SKM-1 (cell line): ENCODE measurements around the gene PELI1.

Experiments
- DNase-seq: peaks from one replicate; lab custom pipeline; 2025; ENCODE audit not compliant: unreplicated experiment; lab: John Stamatoyannopoulos, UW

PELI1 gene

GRCh38 chr2:64157792-64158191 lies 13.6 kb upstream of the PELI1 start:
- no peak for DNase-seq

- DNase-seq = no peak
Observed at GRCh38 chr2:64153811-64154210, 9.6 kb upstream of the PELI1 start.

- no peak for DNase-seq
Observed at GRCh38 chr2:64151476-64151875, 7.3 kb upstream of the PELI1 start.

- no peak for DNase-seq
Observed at GRCh38 chr2:64145714-64146113, 1.5 kb upstream of the PELI1 start.

GRCh38 chr2:64145119-64145518 lies 899 bp upstream of the PELI1 start:
- no peak for DNase-seq

GRCh38 chr2:64143169-64144056 lies 807 bp downstream of the PELI1 start:
- DNase-seq = no peak

- no peak for DNase-seq
Observed at GRCh38 chr2:64142741-64143168, 1.5 kb downstream of the PELI1 start.

GRCh38 chr2:64141674-64142405 lies 2.4 kb downstream of the PELI1 start:
- DNase-seq = no peak

- no peak for DNase-seq
Observed at GRCh38 chr2:64140665-64141200, 3.5 kb downstream of the PELI1 start.

GRCh38 chr2:64139956-64140355 lies 4.3 kb downstream of the PELI1 start:
- DNase-seq = no peak

GRCh38 chr2:64137996-64138395 lies 6.2 kb downstream of the PELI1 start:
- DNase-seq = no peak

- peak; percentile 29 for DNase-seq
Observed at GRCh38 chr2:64137567-64137966, 6.7 kb downstream of the PELI1 start.

- no peak for DNase-seq
Observed at GRCh38 chr2:64135421-64135820, 8.8 kb downstream of the PELI1 start.

- no peak for DNase-seq
Observed at GRCh38 chr2:64134813-64135212, 9.4 kb downstream of the PELI1 start.

- no peak for DNase-seq
Observed at GRCh38 chr2:64133828-64134227, 10.4 kb downstream of the PELI1 start.

GRCh38 chr2:64133354-64133753 lies 10.9 kb downstream of the PELI1 start:
- no peak for DNase-seq

GRCh38 chr2:64130333-64130732 lies 13.9 kb downstream of the PELI1 start:
- no peak for DNase-seq

GRCh38 chr2:64128943-64129391 lies 15.3 kb downstream of the PELI1 start:
- no peak for DNase-seq

- DNase-seq = no peak
Observed at GRCh38 chr2:64128406-64128805, 15.8 kb downstream of the PELI1 start.

- no peak for DNase-seq
Observed at GRCh38 chr2:64127119-64127518, 17.1 kb downstream of the PELI1 start.

GRCh38 chr2:64126601-64127000 lies 17.6 kb downstream of the PELI1 start:
- DNase-seq = no peak

- no peak for DNase-seq
Observed at GRCh38 chr2:64124571-64124970, 19.6 kb downstream of the PELI1 start.
